ENCODE measurements around the gene MAPKAP1. TPM values are rescaled to one million over a fixed set of nuclear protein-coding genes. Genes with fewer than 3 reads are reported as not detected.

MAPKAP1 gene
- total and polyA plus RNA-seq, 9 of the 15 experiments (the other 6 are each of a cell fraction or from before 2014, with no cell fraction given), result 2.6 to 82.1 (median 61.1) TPM

DNA sequence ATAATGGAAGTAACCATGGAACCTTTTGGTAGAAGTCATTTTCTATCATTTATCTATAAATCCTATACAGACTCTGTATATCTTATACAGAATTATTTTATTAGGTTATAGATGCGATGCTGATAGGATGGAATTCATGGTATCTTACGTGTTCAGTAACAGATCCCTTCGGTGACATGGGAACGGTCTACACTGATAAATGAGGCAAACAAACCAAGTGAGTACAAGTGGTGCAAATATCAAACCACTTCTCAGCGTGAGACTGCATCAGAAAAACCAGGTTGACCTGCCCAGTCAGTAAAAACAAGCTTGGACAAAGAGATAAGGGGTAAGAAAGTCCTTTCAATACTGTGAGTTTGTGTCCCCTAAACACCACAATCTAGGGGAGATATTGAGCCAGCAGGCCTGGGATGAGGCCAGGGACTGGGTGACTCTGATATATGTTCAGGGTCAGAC lies 229.9 kb downstream of the MAPKAP1 start (continued):
- no peak for TF ChIP-seq CBX5 (IDR thresholded peaks at IDR 0.05; ENCODE audit: borderline replicate concordance, low read depth)
- TF ChIP-seq ZC3H4 (CRISPR knock-in tag; IDR thresholded peaks at IDR 0.05; ENCODE audit: borderline replicate concordance), result no peak
- peak; percentile 76; the same call in 1 of the 2 replicates for TF ChIP-seq BCOR (IDR thresholded peaks at IDR 0.05)
- TF ChIP-seq HDAC1 (IDR thresholded peaks at IDR 0.05), result peak in 1 of 2 experiments; percentile 86; a peak in 3 of 4 replicates
- TF ChIP-seq ARID4B (CRISPR knock-in tag; IDR thresholded peaks at IDR 0.05), result no peak
- TF ChIP-seq ZNF24 (IDR thresholded peaks at IDR 0.05), result no peak
- no peak for TF ChIP-seq HNRNPL (IDR thresholded peaks at IDR 0.05; ENCODE audit: low read depth, low read length)
- no peak for TF ChIP-seq POLR2H (tag; IDR thresholded peaks at IDR 0.05; ENCODE audit: low read depth)
- TF ChIP-seq RNF2 (IDR thresholded peaks at IDR 0.05), result peak; percentile 31; the same call in 1 of the 2 replicates
- no peak for TF ChIP-seq MLX (CRISPR knock-in tag; conservative IDR thresholded peaks at IDR 0.05)
- TF ChIP-seq ZNF274 (IDR thresholded peaks at IDR 0.05; ENCODE audit: borderline replicate concordance, low read depth, low read length), result peak; percentile 67; the same call in 1 of the 2 replicates
- peak; percentile 94 for TF ChIP-seq TEAD4 (IDR thresholded peaks at IDR 0.05; ENCODE audit: low read length)
- no peak for TF ChIP-seq TEAD4 (CRISPR knock-in tag; IDR thresholded peaks at IDR 0.05; ENCODE audit: borderline replicate concordance)
- TF ChIP-seq ASH1L (IDR thresholded peaks at IDR 0.05; ENCODE audit: borderline replicate concordance, low read depth, partially characterized antibody), result no peak
- TF ChIP-seq DMBX1 (CRISPR knock-in tag; IDR thresholded peaks at IDR 0.05; ENCODE audit: borderline replicate concordance), result no peak
- no peak for TF ChIP-seq HNRNPH1 (optimal IDR thresholded peaks at IDR 0.05; ENCODE audit: low read depth, low read length)
- TF ChIP-seq L3MBTL2 (IDR thresholded peaks at IDR 0.05), result no peak
- no peak for TF ChIP-seq SREBF1 (IDR thresholded peaks at IDR 0.05; ENCODE audit: borderline replicate concordance, low read depth, low read length)
- TF ChIP-seq NCOA2 (IDR thresholded peaks at IDR 0.05; ENCODE audit: partially characterized antibody in 2 of 2), result peak in 1 of 2 experiments; percentile 64
- no peak for TF ChIP-seq CHCHD3 (CRISPR knock-in tag; IDR thresholded peaks at IDR 0.05)
- TF ChIP-seq, protein P1, sequence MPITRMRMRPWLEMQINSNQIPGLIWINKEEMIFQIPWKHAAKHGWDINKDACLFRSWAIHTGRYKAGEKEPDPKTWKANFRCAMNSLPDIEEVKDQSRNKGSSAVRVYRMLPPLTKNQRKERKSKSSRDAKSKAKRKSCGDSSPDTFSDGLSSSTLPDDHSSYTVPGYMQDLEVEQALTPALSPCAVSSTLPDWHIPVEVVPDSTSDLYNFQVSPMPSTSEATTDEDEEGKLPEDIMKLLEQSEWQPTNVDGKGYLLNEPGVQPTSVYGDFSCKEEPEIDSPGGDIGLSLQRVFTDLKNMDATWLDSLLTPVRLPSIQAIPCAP (CRISPR knock-in tag; IDR thresholded peaks at IDR 0.05; ENCODE audit: borderline replicate concordance), result no peak
- no peak for TF ChIP-seq FOS (IDR thresholded peaks at IDR 0.05; ENCODE audit: extremely low read depth, insufficient read length)
- TF ChIP-seq SREBF2 (CRISPR knock-in tag; IDR thresholded peaks at IDR 0.05), result no peak

Data from K562 (cell line).